Measurements from ENCODE around the gene ANHX.

GRCh38 chr12:133236144-133236543 is 467 bp upstream of the ANHX start:
- TF ChIP-seq CTCF (conservative IDR thresholded peaks at IDR 0.05 in 1 of 2, IDR thresholded peaks at IDR 0.05 in 1 of 2; ENCODE audit: extremely low read depth in 1 of 2, insufficient read depth in 1 of 2, low read depth in 1 of 2, low read length in 2 of 2) (no peak), EZH2 (IDR thresholded peaks at IDR 0.05; ENCODE audit: borderline replicate concordance, low read length) (no peak)
